ENCODE data around the gene ACHE.

Gene ACHE

DNA sequence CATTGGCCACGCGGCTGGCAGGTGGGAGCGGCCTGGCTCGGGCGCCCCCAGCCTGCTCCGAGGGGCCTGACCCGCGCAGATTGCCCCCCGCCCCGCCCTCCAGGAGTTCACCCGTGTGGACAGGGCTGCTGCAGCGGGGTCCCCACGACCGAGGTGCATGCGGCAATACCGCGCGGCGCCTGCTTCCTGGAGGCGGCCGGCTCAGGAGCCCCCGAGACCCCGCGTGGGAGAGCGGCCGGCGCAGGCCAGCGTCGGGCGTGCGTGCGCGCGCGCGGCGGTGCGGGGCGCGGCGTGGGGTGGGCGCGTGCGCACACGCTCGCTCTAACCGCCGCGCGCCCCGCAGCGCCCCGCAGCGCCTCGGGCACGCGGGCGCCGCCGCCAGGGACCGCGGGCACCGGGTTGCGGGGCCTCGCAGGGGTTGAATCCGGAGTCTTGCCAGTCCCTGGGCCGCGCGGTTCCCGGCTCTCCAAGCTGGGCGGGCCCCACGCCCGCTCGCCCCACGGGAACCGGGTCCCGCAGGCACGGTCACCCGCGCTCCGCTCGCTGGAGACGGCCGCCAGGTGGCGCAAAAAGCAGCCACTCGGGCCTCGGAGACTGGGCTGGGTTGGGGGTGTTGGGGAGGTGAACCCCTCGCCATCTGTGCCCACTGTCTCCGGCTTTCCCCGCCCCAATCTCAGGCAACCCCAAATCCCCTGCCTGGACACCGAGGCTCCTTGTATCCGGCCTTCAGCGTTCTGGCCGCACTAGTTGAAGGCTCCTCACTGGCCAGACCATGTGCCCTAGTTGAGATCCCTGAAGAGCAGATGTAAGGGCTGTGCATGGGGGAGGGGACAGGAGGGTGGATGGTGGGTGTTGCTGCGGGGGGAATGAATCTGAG, 1.3 kb upstream of the ACHE start:
- DNase-seq (ENCODE audit: low read depth), result peak; percentile 71

GRCh38 chr7:100895956-100896731, 456 bp upstream of the ACHE start:
- DNase-seq (ENCODE audit: low read depth), result no peak

- DNase-seq (ENCODE audit: low read depth), result peak; percentile 58
These were observed 608 bp downstream of the ACHE start for GRCh38 chr7:100894860-100895700.

DNA sequence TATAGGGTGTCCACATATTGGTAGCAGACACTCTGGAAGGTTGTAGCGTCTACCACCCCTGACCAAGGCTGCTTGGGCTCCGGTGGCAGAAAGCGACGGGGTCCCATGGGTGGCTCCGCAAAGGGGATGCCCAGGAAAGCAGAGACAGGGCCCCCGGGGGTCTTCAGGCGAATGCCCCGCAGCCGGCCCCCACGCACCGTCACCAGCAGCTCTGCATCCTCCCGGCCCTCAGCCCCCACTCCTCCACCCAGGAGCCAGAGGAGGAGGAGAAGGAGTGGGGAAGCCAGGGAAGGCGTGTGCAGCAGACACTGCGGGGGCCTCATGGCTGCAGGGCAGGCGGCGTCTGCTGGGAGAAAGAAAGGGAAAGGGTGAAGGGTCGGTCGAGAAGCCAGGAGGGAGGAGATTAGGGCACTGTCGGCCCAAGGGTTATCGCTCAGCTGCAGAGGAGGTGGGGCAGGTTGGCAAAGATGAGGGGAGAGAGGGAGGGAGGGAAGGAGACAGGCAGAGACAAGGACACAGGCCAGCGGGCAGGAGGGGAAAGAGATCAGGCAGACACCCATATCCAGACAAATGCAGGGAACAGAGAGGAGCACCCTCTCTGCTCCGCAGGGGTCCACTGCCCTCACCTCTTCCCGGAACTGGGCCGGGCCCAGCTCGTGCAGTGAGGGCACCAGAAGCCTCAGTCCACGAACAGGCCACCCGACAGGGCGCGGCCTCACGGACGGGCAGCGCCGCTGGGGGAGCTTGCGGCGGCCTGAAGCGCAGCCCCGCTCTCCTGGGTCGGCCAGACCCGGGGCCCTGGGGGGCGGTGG, 1.6 kb downstream of the ACHE start:
- no peak for DNase-seq (ENCODE audit: low read depth)

DNA sequence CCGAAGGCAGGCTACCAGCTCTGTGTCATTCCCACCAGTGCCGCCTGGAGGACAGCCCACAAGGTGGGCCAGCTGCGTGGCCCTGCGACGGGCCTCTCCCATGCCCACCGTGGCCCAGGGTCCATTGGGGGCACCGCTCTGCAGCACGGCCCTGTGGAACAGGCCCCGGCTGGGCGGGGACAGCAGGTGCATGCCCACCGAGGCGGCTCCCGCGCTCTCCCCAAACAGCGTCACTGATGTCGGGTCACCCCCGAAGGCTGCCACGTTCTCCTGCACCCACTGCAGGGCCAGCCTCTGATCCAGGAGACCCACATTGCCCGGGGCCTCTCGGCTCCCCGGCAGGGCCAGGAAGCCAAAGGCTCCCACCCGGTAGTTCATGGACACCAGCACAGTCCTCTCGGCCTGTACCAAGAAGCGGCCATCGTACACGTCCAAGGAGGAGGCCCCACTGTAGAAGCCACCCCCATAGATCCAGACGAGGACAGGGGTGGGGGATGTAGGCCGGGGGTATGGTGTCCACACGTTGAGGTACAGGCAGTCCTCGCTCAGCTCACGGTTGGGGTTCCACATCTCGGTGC, 2.3 kb downstream of the ACHE start:
- DNase-seq (ENCODE audit: low read depth), result no peak

- no peak for DNase-seq (ENCODE audit: low read depth)
These were observed 3.0 kb downstream of the ACHE start for GRCh38 chr7:100892364-100893317.

GRCh38 chr7:100891568-100892247, 4.0 kb downstream of the ACHE start:
- DNase-seq (ENCODE audit: low read depth), result no peak

- DNase-seq (ENCODE audit: low read depth), result no peak
These were observed 4.8 kb downstream of the ACHE start for GRCh38 chr7:100890653-100891567.

DNA sequence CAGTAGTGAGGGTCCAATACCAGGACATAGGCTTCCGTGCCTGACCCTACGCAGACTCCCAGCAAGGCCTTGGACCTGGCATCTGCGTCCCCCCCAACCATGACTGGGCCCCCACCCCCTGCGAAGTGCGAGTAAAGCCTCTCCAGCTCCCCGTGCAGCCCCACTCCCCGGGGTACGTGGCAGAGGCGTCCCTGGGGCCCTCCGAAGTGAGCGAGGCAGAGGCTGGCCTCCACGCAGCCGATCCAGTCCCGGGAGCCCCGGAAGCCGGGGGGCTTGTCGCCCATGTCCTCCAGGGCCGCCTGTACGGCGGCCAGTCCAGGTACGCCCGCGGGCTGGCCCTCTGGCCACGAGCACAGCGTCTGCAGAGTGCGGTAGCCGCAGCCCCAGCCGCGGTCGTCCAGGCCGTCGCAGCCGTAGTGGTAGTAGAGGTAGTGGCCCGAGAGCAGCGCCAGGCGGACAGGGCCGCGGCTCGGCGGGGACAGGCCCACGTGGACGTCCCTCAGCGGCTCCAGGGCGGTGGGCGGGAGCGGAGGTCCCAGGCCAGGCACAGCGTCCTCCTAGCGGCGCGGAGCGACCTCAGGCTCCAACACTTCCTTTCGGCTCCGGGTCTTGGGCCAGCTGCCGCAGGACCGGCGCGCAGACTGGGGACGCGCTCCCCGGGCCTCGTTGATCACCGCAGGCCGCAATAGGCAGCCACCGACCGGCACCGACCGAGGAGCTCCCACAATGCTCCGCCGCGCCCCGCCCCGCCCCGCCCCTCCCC, 6.5 kb downstream of the ACHE start, which contains the start of gene UFSP1:
TSS of gene UFSP1 (minus strand) at position 728 of the 763 bp plus-strand sequence. CDS start at position 284, 444 bp downstream.
- DNase-seq (ENCODE audit: low read depth), result no peak

DNA sequence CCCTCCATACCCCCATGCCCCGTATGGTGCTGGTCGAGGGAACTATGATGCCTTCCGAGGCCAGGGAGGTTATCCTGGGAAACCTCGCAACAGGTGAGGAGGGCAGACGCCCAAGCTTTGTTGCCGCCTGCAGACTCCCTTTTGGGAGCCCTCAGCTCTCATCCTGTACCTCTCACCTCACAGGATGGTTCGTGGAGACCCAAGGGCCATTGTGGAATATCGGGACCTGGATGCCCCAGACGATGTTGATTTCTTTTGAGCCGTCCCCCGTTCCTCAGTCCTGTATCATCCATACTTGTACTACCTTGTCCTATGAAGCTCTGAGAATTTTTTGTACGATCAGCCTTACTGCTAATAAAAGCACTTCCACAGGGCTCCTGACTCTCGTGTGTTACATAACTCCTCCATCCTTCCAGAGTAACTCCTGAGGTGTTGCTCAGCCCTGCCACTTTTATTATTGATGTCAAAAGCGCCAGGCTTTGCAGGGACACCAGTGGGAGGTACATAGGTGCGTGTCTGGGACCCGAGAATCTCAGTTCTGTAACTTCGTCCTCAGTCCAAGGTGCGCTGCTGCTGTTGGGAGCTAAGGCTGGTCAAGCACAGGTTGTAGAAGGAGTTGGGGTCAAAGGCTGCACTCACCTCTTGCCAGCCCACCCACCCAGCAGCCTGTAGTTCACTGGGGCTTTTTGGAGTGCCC, 7.2 kb downstream of the ACHE start:
- no peak for DNase-seq (ENCODE audit: low read depth)

DNA sequence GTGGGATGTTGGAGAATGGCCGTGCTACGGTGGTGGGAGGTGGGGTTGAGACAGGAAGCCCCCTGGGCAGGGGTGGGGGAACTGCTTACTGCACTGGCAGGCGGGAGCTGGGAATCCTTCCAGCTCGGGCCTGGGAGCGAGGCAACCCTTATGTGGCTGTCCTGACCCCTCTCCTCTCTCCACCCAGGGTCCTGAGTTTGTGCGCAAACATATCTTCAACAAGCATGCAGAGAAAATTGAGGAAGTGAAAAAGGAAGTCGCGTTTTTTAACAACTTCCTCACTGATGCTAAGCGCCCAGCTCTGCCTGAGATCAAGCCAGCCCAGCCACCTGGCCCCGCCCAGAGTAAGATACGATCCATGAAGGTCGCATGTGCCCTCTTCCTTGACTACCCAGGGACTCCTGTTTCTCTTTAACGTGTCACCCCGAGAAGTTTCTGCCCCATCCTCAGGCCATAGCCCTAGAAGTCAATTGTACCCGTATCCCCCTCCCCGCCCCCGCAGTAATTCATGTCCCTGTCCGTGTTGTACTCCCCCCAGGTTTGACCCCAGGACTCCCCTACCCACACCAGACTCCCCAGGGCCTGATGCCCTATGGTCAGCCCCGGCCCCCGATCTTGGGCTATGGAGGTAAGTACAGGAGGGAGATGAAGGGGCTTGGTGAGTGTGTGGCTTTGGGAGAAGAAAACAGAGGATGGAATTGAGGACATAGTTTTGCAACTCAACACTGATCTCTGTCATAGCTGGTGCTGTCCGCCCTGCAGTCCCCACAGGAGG, 8.0 kb downstream of the ACHE start:
- no peak for DNase-seq (ENCODE audit: low read depth)

- no peak for DNase-seq (ENCODE audit: low read depth)
These were observed 8.7 kb downstream of the ACHE start for GRCh38 chr7:100886936-100887515.

DNA sequence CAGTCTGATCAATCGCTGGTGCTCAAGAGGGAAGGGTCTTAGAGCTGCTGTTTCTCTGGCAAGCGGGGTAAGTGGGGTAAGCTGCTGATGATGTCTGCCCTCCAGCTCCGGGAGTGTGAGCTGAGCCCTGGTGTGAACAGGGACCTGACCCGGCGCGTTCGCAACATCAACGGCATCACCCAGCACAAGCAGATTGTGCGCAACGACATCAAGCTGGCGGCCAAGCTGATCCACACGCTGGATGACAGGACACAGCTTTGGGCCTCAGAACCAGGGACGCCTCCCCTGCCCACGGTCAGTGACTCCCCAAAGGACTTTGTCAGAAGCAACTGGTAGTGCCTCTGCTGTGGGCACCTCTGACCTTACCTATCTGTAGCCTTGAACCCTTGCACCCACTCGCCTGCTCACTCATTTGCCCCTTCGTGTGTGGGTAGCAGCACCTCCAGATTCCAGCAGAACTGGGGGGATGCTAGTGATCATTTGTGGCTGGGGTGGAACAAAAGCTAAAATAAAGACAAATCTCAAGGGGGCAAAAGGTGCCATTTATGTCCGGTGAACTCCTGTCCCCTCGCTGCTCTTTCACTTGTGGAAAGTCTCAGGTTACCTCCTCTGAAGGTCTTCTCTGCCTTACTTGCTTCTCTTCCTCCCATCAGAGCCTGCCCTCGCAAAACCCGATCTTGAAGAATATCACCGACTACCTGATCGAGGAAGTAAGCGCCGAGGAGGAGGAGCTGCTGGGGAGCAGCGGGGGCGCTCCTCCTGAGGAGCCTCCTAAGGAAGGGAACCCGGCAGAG, 9.3 kb downstream of the ACHE start:
- no peak for DNase-seq (ENCODE audit: low read depth)

GRCh38 chr7:100885440-100886141, 10.1 kb downstream of the ACHE start:
- DNase-seq (ENCODE audit: low read depth), result no peak

Measured in activated T-cell treated with anti-CD3 and anti-CD28 coated beads for 1 hour (primary cell).